Neural cell (in vitro differentiated cells): ENCODE measurements around the gene XAGE2. TPM values are rescaled to one million over a fixed set of nuclear protein-coding genes. Genes with fewer than 3 reads are reported as not detected.
A peak's percentile ranks its signal among the peaks of the same experiment; 100 is the strongest.

Experiments
- H2AFZ ChIP-seq: fragments of 200-600, 300-800 bp; sonication (generic), shearing (Covaris generic); 2 replicates; pipeline ENCODE4 v1.6.0; 2014; ENCODE audit warnings: low read depth, mild to moderate bottlenecking, antibody characterized with exemption, low read length, moderate library complexity
- H3F3A ChIP-seq: fragments of 200-600 bp; shearing (Covaris generic); 2 replicates; pipeline ENCODE4 v1.6.1; 2016; ENCODE audit warnings: mild to moderate bottlenecking, moderate library complexity, mixed read lengths, antibody characterized with exemption, low read length; ENCODE audit not compliant: insufficient read depth, poor library complexity, severe bottlenecking
- H3K27ac ChIP-seq: fragments of 200-600, 300-800 bp; sonication (generic), shearing (Covaris generic); 2 replicates; pipeline ENCODE4 v1.5.1; 2014; ENCODE audit warnings: mild to moderate bottlenecking, low read length, moderate library complexity
- H3K27me3 ChIP-seq: fragments of 300-800, 200-600 bp; sonication (generic), shearing (Covaris generic); 2 replicates; pipeline ENCODE4 v1.6.0; 2014; ENCODE audit warnings: mild to moderate bottlenecking, low read depth, low read length, moderate library complexity; ENCODE audit not compliant: insufficient read depth
- H3K36me3 ChIP-seq: fragments of 300-800, 200-600 bp; sonication (generic), shearing (Covaris generic); 2 replicates; pipeline ENCODE4 v1.5.1; 2014; ENCODE audit warnings: mild to moderate bottlenecking, antibody characterized with exemption, low read length, moderate library complexity; ENCODE audit not compliant: insufficient read depth
- H3K4me2 ChIP-seq: fragments of 300-800, 200-600 bp; sonication (generic), shearing (Covaris generic); 2 replicates; pipeline ENCODE4 v1.6.0; 2014; ENCODE audit warnings: mild to moderate bottlenecking, low read length
- H3K4me3 ChIP-seq: fragments of 300-800, 200-600 bp; sonication (generic), shearing (Covaris generic); 2 replicates; pipeline ENCODE4 v1.5.1; 2014; ENCODE audit warnings: mild to moderate bottlenecking, low read length, moderate library complexity
- H3K79me2 ChIP-seq: fragments of 200-600 bp; shearing (Covaris generic); replicated peaks from 2 replicates; pipeline ENCODE4 v1.6.0; 2014; ENCODE audit warnings: mild to moderate bottlenecking, low read length, moderate library complexity; ENCODE audit not compliant: insufficient read depth
- H3K9ac ChIP-seq: fragments of 300-800, 200-600 bp; sonication (generic), shearing (Covaris generic); 2 replicates; pipeline ENCODE4 v1.6.1; 2016; ENCODE audit warnings: mild to moderate bottlenecking, low read length, mixed read lengths
- H3K9me2 ChIP-seq: fragments of 200-600 bp; shearing (Covaris generic); 2 replicates; pipeline ENCODE4 v1.6.1; 2016; ENCODE audit warnings: mild to moderate bottlenecking, low read length, mixed read lengths; ENCODE audit not compliant: insufficient read depth
- H3K9me3 ChIP-seq: fragments of 200-600, 300-800 bp; sonication (generic), shearing (Covaris generic); 2 replicates; pipeline ENCODE4 v1.6.1; 2016; ENCODE audit warnings: mild to moderate bottlenecking, mixed run types, low read length, moderate library complexity, mixed read lengths
- H4K20me1 ChIP-seq: fragments of 200-600 bp; shearing (Covaris generic); 2 replicates; pipeline ENCODE4 v1.6.1; 2016; ENCODE audit warnings: mild to moderate bottlenecking, mixed run types; ENCODE audit not compliant: insufficient read depth
- CTCF ChIP-seq: fragments of 450-650 bp; IDR thresholded peaks from 2 replicates; pipeline ENCODE4 v1.5.1; 2014; ENCODE audit warnings: antibody characterized with exemption, mild to moderate bottlenecking, moderate library complexity; ENCODE audit not compliant: poor library complexity, severe bottlenecking
- EP300 ChIP-seq: fragments of 450-650 bp; conservative IDR thresholded peaks from 2 replicates; pipeline ENCODE4 v1.6.1; 2014; ENCODE audit warnings: antibody characterized with exemption, mild to moderate bottlenecking, moderate library complexity; ENCODE audit not compliant: poor library complexity, severe bottlenecking
- EZH2 ChIP-seq: fragments of 200-600, 300-800 bp; shearing (Covaris generic), sonication (generic); IDR thresholded peaks from 2 replicates; pipeline ENCODE4 v1.6.1; 2014; ENCODE audit warnings: antibody characterized with exemption, low read length, borderline replicate concordance, mild to moderate bottlenecking; ENCODE audit not compliant: insufficient read depth, poor library complexity, severe bottlenecking
- MXI1 ChIP-seq: fragments of 450-650 bp; conservative IDR thresholded peaks from 2 replicates; pipeline ENCODE4 v1.6.1; 2014; ENCODE audit warnings: antibody characterized with exemption, mild to moderate bottlenecking; ENCODE audit not compliant: poor library complexity, severe bottlenecking
- POLR2AphosphoS5 ChIP-seq: IDR thresholded peaks from 2 replicates; pipeline ENCODE4 v1.6.1; 2012
- RAD21 ChIP-seq: fragments of 450-650 bp; conservative IDR thresholded peaks from 2 replicates; pipeline ENCODE4 v1.6.1; 2014; ENCODE audit warnings: antibody characterized with exemption, mild to moderate bottlenecking, moderate library complexity
- REST ChIP-seq: IDR thresholded peaks from 2 replicates; pipeline ENCODE4 v1.6.1; 2012; ENCODE audit warnings: borderline replicate concordance
- SMC3 ChIP-seq: fragments of 450-650 bp; conservative IDR thresholded peaks from 2 replicates; pipeline ENCODE4 v1.6.1; 2014; ENCODE audit warnings: antibody characterized with exemption, mild to moderate bottlenecking, moderate library complexity; ENCODE audit not compliant: poor library complexity
- TAF1 ChIP-seq: IDR thresholded peaks from 2 replicates; pipeline ENCODE4 v1.6.1; 2012; ENCODE audit warnings: low read depth
- polyA plus RNA-seq: library from polyadenylated mRNA; depleted of rRNA; stranded (reverse); fragments of >200 nt; gene quantifications from 2 replicates; pipeline ENCODE4 v1.2.3, GENCODE V29; 2014

The XAGE2 gene
- polyA plus RNA-seq, 1 donor from 2014 or later = not detected

- TF ChIP-seq REST = no peak
- no peak for TF ChIP-seq TAF1
- TF ChIP-seq EP300 = no peak
- no peak for TF ChIP-seq CTCF
- TF ChIP-seq POLR2AphosphoS5 = no peak
- no peak for TF ChIP-seq EZH2
- no peak for TF ChIP-seq RAD21
- TF ChIP-seq SMC3 = no peak
- no peak for TF ChIP-seq MXI1
Observed at GRCh38 chrX:52361941-52362340, 6.9 kb upstream of the XAGE2 start.

GRCh38 chrX:52363247-52363883 lies 5.5 kb upstream of the XAGE2 start:
- Histone ChIP-seq H3K36me3 (no peaks in the 10 kb centered on the region), H3K27ac (no peak overlapping the region), H3K4me3 (no peak overlapping the region), H3K9me2 (no peaks in the 10 kb centered on the region), H3K4me2 (no peak overlapping the region), H3F3A (no peaks in the 10 kb centered on the region), H3K79me2 (no peaks in the 10 kb centered on the region), H3K9me3 (no peaks in the 10 kb centered on the region), H4K20me1 (no peaks in the 10 kb centered on the region), H2AFZ (no peak overlapping the region), H3K9ac (no peak overlapping the region), H3K27me3 (no peaks in the 10 kb centered on the region)
- TF ChIP-seq EP300 (no peak), CTCF (peak; percentile 24)

More at GRCh38 chrX:52361941-52362340, 6.9 kb upstream of the XAGE2 start:
- Histone ChIP-seq H3F3A (no peaks in the 10 kb centered on the region), H3K27ac (no peak overlapping the region), H3K36me3 (no peaks in the 10 kb centered on the region), H3K9me2 (no peaks in the 10 kb centered on the region), H3K4me3 (no peak overlapping the region), H3K4me2 (no peak overlapping the region), H3K9ac (no peak overlapping the region), H3K9me3 (no peaks in the 10 kb centered on the region), H4K20me1 (no peaks in the 10 kb centered on the region), H2AFZ (no peak overlapping the region), H3K79me2 (no peaks in the 10 kb centered on the region), H3K27me3 (no peaks in the 10 kb centered on the region)
